ENCODE data around the gene INPP5F.
"Not testable (repeated sequence)": the region's sequence is repeated elsewhere in the genome, so short reads cannot be mapped to it uniquely, and the experiment has no call there.

Gene INPP5F

DNA sequence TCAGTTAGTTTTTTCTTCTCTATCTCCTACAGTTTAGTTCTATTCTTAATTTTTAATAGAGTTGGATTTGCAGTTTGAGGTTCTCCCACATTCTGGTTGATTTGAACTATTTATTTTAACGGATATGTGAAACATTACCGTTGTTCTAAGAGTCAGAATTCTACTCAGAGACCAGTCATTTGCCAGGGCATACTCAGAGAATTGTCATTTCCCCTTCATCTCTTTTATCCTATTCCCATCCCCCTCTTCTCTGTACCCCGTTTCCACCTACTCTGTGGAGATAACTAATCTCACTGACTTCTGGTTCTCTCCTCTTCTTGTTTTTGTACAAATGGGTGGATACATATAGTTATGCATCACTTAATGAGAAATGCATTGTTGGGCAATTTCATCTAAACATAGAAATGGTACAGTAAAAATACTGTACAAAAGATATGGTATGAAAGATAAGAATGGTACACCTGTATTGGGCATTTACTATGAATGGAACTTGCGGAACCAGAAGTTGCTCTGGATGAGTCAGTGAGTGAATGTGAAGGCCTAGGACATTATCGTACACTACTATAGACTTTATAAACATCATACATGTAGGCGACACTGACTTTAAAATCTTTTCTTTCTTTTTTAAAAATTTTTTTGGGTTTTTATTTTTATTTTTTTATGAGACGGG is 53.1 kb downstream of the INPP5F start:
- DNase-seq: no peak

- no peak for DNase-seq
Measured at GRCh38 chr10:119780879-119781480, 55.1 kb downstream of the INPP5F start.

DNA sequence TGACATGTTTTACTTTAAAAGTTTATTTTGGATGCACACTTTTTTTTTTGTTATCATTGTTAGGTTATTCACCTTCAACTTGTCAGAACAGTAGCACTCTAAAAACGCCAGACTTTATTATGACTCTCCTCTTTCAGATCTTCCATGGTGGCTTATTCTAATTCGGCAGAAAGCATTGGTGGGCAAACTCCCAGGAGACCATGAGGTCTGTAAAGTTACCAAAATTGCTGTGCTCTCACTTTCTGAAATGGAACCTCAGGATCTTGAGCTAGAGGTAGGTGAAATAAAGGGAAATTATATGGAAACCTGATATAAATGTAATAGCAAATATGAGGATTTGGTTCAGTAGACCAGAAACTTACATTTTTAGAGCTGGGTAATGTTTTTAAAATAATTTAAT is 55.6 kb downstream of the INPP5F start:
- DNase-seq: no peak

- no peak for DNase-seq
Measured at GRCh38 chr10:119782981-119783664, 57.3 kb downstream of the INPP5F start.

DNA sequence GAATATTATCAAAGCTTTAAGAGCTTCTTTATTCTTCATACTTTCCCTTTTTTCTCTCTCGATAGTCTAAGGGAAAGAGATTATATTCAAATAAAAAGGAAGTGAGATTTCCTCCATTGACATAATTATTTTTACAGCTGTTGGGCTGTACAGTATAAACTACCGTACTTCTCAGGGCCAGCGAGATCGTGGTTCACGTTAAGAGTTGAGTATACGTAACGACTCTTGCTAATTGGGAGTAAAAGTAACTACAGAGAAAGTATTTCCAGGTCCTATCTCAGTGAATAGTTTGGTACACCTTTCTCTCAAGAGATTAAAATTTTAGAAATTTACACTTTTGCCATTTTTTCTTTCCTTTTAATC is 57.8 kb downstream of the INPP5F start:
- no peak for DNase-seq

- DNase-seq: no peak
Measured at GRCh38 chr10:119784340-119785067, 58.7 kb downstream of the INPP5F start.

DNA sequence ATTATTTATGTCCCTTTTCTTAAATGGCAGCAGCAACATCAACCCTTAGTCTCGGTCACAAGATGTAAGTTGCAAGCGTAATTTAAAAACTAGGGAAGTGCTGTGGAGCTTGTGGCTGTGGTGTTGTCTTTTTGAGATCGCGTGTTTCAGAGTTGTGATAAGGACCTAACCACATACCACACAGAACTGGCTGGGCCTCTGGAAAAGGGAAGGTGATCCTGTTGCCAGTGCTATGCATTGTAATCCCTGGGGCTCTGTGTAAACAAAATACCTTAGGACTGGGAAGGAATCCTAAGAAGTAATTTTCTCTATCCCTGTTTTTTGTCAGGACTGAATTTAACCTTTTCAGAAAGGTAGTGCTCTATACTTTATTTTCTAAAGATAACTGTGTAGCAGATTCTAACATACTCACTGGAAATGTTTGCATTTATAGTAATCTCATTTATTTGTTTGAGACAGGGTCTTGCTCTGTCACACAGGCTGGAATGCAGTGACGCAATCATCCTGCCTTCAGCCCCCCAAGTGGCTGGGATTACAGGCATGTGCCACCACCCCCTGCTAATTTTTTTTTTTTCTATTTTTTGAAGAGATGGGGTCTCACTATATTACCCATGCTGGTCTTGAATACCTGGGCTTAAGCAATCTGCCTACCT is 60.4 kb downstream of the INPP5F start:
- DNase-seq: peak; percentile 15

GRCh38 chr10:119795101-119795500 is 69.3 kb downstream of the INPP5F start:
- DNase-seq: not testable (repeated sequence)

DNA sequence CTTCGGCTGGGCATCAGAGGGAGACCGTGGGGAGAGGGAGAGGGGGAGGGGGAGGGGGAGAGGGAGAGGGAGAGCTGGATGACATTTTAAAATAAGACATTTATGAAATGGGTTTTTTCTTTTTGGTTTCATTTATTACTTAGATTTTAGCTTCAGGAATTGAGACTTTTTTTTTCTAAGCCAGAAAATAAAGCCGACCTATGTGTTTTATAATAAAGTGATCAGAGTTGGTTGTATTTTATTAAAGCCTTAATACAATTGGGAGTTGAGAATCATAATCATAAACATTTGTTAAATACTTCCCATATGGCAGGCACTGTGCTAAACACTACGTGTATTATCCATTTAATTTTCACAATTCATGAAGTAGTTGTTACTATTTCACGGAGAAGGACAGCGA is 70.2 kb downstream of the INPP5F start:
- DNase-seq: no peak

DNA sequence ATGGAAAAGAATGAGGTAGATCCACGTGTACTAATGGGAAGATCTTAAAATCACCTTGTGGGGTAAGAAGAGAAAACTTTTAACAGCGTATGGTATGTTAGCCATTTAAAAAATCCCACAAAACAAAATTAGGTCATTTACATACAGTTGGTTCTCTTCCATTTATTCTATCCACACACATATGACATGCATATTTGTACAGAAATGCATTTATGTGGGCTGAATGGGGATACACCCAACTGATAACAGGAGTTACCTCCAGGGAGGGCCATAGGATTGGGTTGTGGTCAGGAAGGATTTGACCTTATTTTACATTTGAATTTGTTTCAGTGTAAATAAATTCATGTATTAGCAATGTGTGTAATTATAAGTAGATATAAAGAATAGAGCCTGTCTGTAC is 75.3 kb downstream of the INPP5F start:
- no peak for DNase-seq

DNA sequence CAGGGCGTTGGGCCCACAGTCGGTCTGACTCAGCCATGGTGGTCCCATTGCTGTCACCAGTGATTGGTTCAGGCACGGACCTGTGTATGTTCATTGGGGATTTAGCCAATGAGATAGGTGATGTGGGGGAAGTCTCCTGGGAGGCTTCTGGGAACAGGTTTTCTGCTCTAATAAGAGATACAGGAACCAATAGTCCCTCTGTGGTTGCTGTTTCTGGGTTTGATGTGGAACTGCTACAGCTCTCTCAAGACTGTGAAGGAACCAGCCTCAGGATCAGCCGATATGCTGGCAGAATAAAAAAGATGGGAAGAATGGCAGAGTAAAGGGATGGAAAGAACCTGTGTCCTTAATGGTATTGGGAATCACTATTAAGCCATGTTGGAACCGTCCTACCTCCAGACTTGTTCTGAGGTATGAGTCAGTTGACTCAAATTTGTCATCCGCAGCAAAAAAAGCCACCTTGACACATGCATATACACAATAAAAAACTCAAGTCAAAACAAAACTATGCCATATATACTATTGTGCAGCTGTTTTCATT is 76.2 kb downstream of the INPP5F start:
- DNase-seq: no peak

DNA sequence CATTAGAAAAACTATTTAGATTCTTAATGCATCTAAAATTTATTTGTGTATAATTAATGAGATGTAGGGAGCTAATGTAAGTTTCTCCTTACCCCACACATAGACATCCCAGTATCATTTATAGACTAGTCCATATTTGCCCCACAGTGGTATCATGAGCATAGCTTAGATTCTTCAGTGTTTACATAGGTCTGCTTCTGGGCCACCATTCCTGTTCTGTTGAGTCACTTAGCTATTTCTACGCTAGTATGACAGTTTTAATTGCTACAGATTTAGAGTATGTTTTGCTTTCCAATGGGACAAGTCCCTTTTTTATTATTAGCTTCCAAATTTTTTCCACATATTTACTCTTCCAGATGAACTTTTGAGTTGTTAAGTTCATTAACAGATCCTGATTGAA is 77.4 kb downstream of the INPP5F start:
- peak; percentile 38 for DNase-seq

DNA sequence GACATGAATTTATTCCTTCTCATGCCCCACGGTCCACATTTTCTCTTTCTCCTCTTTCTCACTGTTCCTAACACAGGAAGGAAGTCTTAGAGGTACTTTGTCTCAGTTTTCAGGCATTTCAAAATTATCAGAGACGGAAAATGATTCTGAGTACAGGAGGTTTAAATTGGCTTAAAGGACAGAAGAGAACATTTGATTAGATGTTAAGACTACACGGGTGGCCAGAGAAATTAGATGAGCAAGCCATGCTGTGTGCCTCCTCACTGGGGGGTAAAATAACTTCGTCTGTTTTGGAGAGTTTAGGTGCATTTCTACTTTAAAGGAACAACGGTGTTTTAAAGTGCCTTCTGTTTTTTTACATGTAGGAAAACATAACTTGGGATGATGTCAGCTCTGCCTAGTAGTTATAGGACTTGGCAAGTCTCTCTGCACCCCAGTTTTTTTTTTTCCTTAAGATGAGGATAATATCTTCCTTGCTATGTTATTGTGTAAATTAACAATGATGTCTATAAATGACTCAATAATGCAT is 79.9 kb downstream of the INPP5F start:
- no peak for DNase-seq

- DNase-seq: no peak
Measured at GRCh38 chr10:119806334-119807130, 80.7 kb downstream of the INPP5F start.

- DNase-seq: no peak
Measured at GRCh38 chr10:119807960-119808697, 82.3 kb downstream of the INPP5F start.

GRCh38 chr10:119811122-119811521 is 85.3 kb downstream of the INPP5F start:
- DNase-seq: no peak

DNA sequence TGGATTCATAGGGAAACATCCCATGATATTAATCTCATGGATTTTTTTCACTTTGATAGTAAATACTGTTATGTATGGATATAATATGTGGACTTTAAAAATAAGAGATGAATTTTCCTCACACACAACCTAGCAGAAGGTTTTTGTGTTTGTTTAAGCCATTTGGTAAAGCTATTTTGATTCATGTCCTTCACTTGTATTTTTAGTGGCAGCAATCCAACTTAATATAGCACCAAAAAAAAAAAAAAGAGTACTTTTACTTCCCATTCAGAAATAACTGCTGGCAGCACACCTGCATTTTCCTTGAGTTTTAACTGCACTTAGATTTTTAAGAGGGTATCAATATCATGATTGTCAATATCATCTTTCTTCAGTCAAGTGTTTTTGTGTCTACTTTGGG is 86.8 kb downstream of the INPP5F start:
- DNase-seq: no peak

GRCh38 chr10:119815671-119816070 is 89.8 kb downstream of the INPP5F start:
- DNase-seq: no peak

GRCh38 chr10:119817991-119818888 is 92.4 kb downstream of the INPP5F start:
- DNase-seq: no peak

GRCh38 chr10:119818889-119819270 is 93.0 kb downstream of the INPP5F start:
- DNase-seq: no peak
